ENCODE measurements around the gene MBOAT2. TPM values are rescaled to one million over a fixed set of nuclear protein-coding genes. Genes with fewer than 3 reads are reported as not detected.
"Not testable (repeated sequence)": the region's sequence is repeated elsewhere in the genome, so short reads cannot be mapped to it uniquely, and the experiment has no call there.

The MBOAT2 gene, protein sequence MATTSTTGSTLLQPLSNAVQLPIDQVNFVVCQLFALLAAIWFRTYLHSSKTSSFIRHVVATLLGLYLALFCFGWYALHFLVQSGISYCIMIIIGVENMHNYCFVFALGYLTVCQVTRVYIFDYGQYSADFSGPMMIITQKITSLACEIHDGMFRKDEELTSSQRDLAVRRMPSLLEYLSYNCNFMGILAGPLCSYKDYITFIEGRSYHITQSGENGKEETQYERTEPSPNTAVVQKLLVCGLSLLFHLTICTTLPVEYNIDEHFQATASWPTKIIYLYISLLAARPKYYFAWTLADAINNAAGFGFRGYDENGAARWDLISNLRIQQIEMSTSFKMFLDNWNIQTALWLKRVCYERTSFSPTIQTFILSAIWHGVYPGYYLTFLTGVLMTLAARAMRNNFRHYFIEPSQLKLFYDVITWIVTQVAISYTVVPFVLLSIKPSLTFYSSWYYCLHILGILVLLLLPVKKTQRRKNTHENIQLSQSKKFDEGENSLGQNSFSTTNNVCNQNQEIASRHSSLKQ
- total RNA-seq (1 to 10 TPM in 7 of 9 donors, under 1 TPM in 2; 0.24 to 9.6 (median 2.1) TPM), polyA plus RNA-seq (1 to 10 TPM; 1.9 to 3.7 (median 3.4) TPM)
- long read RNA-seq, donor 1 = 0 reads
- long read RNA-seq, donor 2 = 0 reads
- long read RNA-seq, donor 3 = 0 reads
- long read RNA-seq, donor 4 = 0 reads
- long read RNA-seq, donor 5, full-length matches to known transcripts = 1 of 1 reads
- long read RNA-seq, donor 5, partial matches to known transcripts = 0 of 1 reads
- long read RNA-seq, donor 5, other reads (novel, unspliced or antisense) = 0 of 1 reads
- long read RNA-seq, donor 6 = 0 reads
- long read RNA-seq, donor 7, partial matches to known transcripts = 0 of 1 reads
- long read RNA-seq, donor 7, other reads (novel, unspliced or antisense) = 0 of 1 reads
- long read RNA-seq, donor 8, full-length matches to known transcripts = 2 of 2 reads
- long read RNA-seq, donor 8, partial matches to known transcripts = 0 of 2 reads
- long read RNA-seq, donor 8, other reads (novel, unspliced or antisense) = 0 of 2 reads
- long read RNA-seq, donor 9 = 0 reads
- long read RNA-seq, donor 10 = 0 reads

DNA sequence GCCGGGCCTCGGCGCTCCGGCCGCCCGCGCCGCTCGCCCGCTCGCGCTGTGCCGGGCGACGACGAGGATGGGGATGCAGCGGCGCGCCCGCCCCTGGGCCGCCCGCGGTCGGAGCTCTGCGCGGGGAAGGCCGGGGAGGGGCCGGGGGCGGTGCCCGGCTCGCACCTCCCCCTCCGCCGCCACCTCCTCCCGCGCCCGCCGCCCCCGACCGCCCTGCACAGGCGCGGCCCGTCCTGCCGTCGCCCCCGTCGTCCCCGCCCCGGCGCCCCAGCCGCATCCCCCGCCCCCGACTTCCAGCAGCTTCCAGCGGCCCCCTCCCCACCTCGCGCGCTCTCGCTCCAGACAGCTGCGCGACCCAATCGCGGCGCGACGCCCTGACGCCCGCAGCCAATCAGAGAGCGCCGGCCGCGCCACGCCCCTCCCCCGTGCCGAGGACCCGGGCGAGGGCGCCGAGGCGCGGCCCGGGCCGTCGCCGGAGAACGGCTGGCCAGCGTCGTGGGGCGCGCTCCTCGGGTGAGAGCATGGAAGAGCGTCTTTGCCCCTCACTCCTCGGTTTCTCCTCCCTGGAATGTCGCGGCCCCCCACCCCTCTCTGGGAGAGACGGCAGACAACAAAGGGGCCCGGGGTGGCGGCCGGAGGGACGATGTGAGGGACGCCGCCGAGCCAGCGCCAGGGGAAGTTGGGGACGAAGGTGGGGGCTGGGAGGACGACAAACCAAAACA, at the start of gene MBOAT2:
Gene MBOAT2 (minus strand): TSS at position 69 of the 722 bp plus-strand sequence. CDS start 70 bp downstream, outside the sequence.
- H3K4me1 ChIP-seq (replicated peaks in 1 of 2) = peaks cover 5% of the 10 kb centered on the region in 2 donors
- H3K27me3 ChIP-seq = no peaks in the 10 kb centered on the region
- H3K36me3 ChIP-seq (replicated peaks in 1 of 2) = no peaks in the 10 kb centered on the region
- WGBS, 4 donors = 1 to 2% (median 1%) methylated on average over 16 to 103 of the region's 104 CpGs
- peak within 1 kb of the TSS; percentile 32 to 82 (median 40) for H3K4me3 ChIP-seq
- H3K9me3 ChIP-seq (replicated peaks in 1 of 3) = no peaks in the 10 kb centered on the region
- DNase-seq = peak; percentile 63 to 87 (median 76)
- peak within 1 kb of the TSS in 2 of 5 donors; percentile 47 to 74 for H3K27ac ChIP-seq
- TF ChIP-seq, protein P1, sequence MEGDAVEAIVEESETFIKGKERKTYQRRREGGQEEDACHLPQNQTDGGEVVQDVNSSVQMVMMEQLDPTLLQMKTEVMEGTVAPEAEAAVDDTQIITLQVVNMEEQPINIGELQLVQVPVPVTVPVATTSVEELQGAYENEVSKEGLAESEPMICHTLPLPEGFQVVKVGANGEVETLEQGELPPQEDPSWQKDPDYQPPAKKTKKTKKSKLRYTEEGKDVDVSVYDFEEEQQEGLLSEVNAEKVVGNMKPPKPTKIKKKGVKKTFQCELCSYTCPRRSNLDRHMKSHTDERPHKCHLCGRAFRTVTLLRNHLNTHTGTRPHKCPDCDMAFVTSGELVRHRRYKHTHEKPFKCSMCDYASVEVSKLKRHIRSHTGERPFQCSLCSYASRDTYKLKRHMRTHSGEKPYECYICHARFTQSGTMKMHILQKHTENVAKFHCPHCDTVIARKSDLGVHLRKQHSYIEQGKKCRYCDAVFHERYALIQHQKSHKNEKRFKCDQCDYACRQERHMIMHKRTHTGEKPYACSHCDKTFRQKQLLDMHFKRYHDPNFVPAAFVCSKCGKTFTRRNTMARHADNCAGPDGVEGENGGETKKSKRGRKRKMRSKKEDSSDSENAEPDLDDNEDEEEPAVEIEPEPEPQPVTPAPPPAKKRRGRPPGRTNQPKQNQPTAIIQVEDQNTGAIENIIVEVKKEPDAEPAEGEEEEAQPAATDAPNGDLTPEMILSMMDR (IDR thresholded peaks at IDR 0.05) = no peak
- TF ChIP-seq POLR2A (IDR thresholded peaks at IDR 0.05) = peak in 1 of 2 donors; percentile 42
- intact Hi-C loops (cut with DNase I) = no loop called here

DNA sequence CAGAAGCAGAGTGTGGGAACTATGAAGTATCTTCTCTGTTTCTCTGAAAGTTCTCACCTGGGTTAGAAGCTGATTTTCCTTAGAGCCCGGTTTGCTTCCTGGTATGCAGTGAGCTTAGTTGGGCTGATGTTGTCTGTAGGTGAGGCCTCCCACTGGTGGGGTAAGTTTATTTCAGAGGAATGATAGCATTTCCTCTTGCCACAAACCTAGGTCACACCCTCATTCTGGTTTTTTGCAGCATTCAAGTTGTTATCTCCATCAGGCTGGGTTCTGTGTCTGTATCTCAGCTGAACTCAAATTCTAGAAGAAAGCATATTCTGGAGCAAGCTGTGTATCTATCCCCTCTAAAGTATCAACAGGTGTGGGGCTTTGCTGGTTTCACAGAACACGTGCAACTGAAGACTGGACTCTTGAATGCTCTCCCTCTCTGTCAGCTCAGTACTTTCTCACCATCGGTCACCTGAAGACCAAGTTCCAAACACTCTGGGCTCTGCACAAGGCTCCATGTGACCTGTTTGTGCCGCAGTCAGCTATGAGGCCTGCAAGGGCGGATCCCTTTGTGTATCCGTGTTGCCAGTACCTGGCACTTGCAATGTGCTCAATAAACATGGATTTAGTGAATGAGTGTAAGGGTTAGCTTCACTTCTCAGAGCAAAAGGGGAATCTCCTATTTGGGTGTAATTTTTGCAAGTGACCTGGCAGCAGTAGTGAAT, 49.5 kb upstream of the MBOAT2 start:
- TF ChIP-seq, protein P1 (IDR thresholded peaks at IDR 0.05) = no peak
- TF ChIP-seq POLR2A (IDR thresholded peaks at IDR 0.05) = no peak
- no peak overlapping the region for H3K4me3 ChIP-seq
- WGBS, 4 donors = 90 to 98% (median 90%) methylated on average over 4 to 6 of the region's 6 CpGs
- H3K4me1 ChIP-seq (replicated peaks in 1 of 2) = no peaks in the 10 kb centered on the region
- intact Hi-C loops (cut with DNase I) = no loop called here
- H3K27me3 ChIP-seq = no peaks in the 10 kb centered on the region
- DNase-seq = no peak
- H3K9me3 ChIP-seq (replicated peaks in 1 of 3) = no peaks in the 10 kb centered on the region
- H3K36me3 ChIP-seq (replicated peaks in 1 of 2) = no peaks in the 10 kb centered on the region
- H3K27ac ChIP-seq = no peak overlapping the region

DNA sequence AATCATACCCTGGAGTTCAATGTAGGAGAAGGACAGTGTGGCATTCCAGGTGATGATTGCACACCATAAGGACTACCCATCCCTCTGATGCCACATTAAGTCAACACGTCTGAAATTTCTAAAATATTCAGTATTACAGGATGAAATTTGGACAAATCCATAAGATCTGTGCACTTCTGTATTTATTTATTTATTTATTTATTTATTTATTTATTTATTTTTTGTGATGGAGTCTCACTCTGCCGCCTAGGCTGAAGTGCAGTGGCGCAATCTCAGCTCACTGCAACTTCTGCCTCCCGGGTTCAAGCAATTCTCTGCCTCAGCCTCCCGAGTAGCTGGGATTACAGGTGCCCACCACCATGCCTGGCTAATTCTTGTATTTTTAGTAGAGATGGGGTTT, 48.0 kb upstream of the MBOAT2 start:
- H3K4me3 ChIP-seq; H3K9me3 ChIP-seq (replicated peaks in 1 of 3); DNase-seq; H3K36me3 ChIP-seq (replicated peaks in 1 of 2); intact Hi-C loops (cut with DNase I); H3K4me1 ChIP-seq (replicated peaks in 1 of 2); H3K27me3 ChIP-seq; H3K27ac ChIP-seq: not testable (repeated sequence)
- 87 to 93% (median 88%) methylated on average over 5 of the region's 5 CpGs for WGBS, 4 donors

Data from adrenal gland (tissue), 19 donors.